Sciatic nerve (tissue), 2 donors: Measurements from ENCODE around the gene LRP5. TPM values are rescaled to one million over a fixed set of nuclear protein-coding genes. Genes with fewer than 3 reads are reported as not detected.
A peak's percentile ranks its signal among the peaks of the same experiment; 100 is the strongest.
"Not testable (repeated sequence)": the region's sequence is repeated elsewhere in the genome, so short reads cannot be mapped to it uniquely, and the experiment has no call there.

ENCODE experiments used
- ATAC-seq: fragments of 200-7000 bp; cut with Tn5 transposase; one replicate; pipeline ENCODE4 v1.9.1; 2020; ENCODE audit warnings: mild to moderate bottlenecking, moderate library complexity
- DNase-seq: peaks from one replicate; pipeline ENCODE4 v3.0.0-alpha.2; 2020; ENCODE audit warnings: low spot score
- intact Hi-C: fragments of 100-400 bp; cut with DNase I; formaldehyde crosslinking; loops from one replicate; pipeline ENCODE4 v1.14.2; 2022
- total RNA-seq: library from RNA; stranded (reverse); fragmentation: NEBNext Ultra II Directional; extraction: Animal tissue kit (Norgen Biotek cat#: 25700); gene quantifications from one replicate; pipeline ENCODE4 v1.2.1, GENCODE V29; 2021
- donor health status: DM: no; HTN: no; CAD: no.
- donor health status: DM: no; HTN: no; CAD: no.

Gene LRP5
- total RNA-seq, 1 donor from 2014 or later, result 55.2 TPM

GRCh38 chr11:68440224-68440623 is 127.8 kb downstream of the LRP5 start:
- no peak for ATAC-seq
- intact Hi-C loops, result no loop called here
- DNase-seq, result no peak

- intact Hi-C loops, result no loop called here
- DNase-seq, result no peak
- ATAC-seq, result no peak
Observed at GRCh38 chr11:68441466-68442230, 129.3 kb downstream of the LRP5 start.

DNA sequence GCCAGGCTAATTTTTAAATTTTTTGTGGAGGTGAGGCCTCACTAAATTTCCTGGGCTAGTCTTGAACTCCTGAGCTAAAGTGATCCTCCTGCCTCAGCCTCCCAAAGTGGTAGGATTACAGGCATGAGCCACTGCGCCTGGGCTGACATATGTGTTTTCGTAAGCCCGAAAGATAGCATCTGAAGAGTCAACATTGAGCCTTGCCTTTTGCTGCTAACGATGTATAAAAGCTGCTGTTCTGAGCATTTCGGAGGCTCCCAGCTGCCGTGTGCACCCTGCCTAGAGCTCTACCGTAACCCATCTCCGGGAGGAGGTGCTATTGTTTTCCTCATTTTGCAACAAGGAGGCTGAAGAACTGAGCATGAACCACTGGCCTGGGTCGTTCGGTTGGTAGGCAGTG is 130.0 kb downstream of the LRP5 start:
- intact Hi-C loops, result no loop called here
- DNase-seq, result no peak
- no peak for ATAC-seq

- intact Hi-C loops, result no loop called here
- DNase-seq (no peak), ATAC-seq (no peak)
Observed at GRCh38 chr11:68444566-68444965, 132.2 kb downstream of the LRP5 start.

DNA sequence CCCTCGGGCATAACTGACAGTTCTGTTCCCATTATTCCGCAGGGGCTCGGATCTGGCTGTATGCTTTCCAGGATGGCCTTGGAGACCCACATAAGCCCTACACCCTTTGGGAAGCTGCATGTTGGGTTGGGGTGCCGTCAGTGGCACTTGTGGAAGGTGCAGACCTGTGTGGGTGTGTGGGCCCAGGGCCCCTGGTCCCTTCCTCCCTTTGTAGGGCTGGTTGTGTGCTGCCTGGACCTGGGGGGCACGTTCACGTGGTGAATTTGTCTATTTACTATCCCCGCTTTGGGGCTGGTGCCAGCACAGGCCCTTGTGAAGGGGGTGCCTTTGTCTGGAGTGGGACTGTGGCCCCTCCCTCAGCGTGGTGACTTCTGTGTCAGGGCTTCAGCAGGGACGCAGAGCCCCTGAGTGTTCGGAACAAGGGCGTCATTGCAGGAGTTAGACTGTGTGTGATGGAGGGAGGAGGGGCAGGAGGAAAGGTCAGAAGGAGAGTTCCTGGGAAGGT is 133.2 kb downstream of the LRP5 start:
- intact Hi-C loops, result loop anchor here (5.0 kb wide), 1 partner anchor 183 kb away; no protein-coding TSS in a partner anchor
- DNase-seq (no peak), ATAC-seq (no peak)

- ATAC-seq (peak; percentile 6), DNase-seq (no peak)
- intact Hi-C loops, result loop anchor here (5.0 kb wide), 1 partner anchor 184 kb away; no protein-coding TSS in a partner anchor
Observed at GRCh38 chr11:68446046-68446725, 133.8 kb downstream of the LRP5 start.

GRCh38 chr11:68447015-68447801 is 134.8 kb downstream of the LRP5 start:
- intact Hi-C loops, result loop anchor here (5.0 kb wide), 1 partner anchor 185 kb away; no protein-coding TSS in a partner anchor
- peak; percentile 93 for ATAC-seq
- peak; percentile 90 for DNase-seq

GRCh38 chr11:68447914-68448313 is 135.5 kb downstream of the LRP5 start:
- ATAC-seq, DNase-seq: not testable (repeated sequence)
- intact Hi-C loops, result loop anchor here (5.0 kb wide), 1 partner anchor 186 kb away; no protein-coding TSS in a partner anchor

DNA sequence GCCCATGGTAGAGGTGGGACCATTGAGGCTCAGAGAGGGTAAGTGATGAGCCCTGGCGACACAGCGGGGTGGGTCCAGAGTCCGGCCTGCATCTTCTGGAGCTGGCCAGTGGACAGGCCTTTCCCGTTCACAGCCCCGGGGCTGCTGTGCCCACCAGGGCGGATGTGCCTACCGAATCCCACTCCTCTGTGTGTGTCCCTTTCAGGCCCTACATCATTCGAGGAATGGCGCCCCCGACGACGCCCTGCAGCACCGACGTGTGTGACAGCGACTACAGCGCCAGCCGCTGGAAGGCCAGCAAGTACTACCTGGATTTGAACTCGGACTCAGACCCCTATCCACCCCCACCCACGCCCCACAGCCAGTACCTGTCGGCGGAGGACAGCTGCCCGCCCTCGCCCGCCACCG is 136.2 kb downstream of the LRP5 start:
- no peak for DNase-seq

GRCh38 chr11:68449951-68450350 is 137.6 kb downstream of the LRP5 start:
- ATAC-seq (no peak), DNase-seq (no peak)
- intact Hi-C loops, result loop anchor here (5.0 kb wide), 1 partner anchor 188 kb away; no protein-coding TSS in a partner anchor

More for the DNA sequence above, 136.2 kb downstream of the LRP5 start:
- ATAC-seq, result no peak
- intact Hi-C loops, result loop anchor here (5.0 kb wide), 1 partner anchor 186 kb away; no protein-coding TSS in a partner anchor

DNA sequence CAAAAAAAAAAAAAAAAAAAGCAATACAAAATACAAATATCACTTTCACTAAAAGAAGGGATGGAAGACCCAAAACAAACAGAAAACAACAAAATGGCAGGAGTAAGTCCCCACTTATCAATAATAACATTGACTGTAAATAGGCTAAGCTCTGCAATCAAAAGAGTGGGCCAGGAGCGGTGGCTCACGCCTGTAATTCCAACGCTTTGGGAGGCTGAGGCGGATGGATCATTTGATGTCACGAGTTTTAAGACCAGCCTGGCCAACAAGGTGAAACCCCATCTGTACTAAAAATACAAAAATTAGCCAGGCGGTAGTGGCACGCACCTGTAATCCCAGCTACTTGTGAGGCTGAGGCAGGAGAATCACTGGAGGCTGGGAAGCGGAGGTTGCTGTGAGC is 138.3 kb downstream of the LRP5 start:
- ATAC-seq (no peak), DNase-seq (no peak)
- intact Hi-C loops, result no loop called here

DNA sequence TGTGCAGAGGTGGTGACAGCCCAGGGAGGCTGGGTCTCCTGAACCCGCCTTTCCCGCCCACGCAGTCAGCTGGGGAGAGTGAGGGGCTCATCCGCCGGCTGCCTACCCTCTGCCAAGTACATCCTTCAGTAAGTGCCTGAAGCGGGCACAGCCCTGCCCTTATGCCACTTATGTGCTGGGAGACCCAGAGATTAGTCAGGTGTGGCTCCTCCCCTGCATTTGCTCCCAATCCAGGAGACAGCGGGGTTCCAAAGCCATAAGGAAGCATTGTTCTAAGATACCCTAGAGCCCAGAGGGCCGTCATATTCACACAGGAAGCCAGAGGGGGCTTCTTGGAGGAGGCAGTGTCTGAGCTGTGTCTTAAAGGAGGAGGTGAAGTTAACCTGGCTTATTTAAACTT is 142.4 kb downstream of the LRP5 start:
- intact Hi-C loops, result no loop called here
- DNase-seq (peak; percentile 57), ATAC-seq (no peak)

DNA sequence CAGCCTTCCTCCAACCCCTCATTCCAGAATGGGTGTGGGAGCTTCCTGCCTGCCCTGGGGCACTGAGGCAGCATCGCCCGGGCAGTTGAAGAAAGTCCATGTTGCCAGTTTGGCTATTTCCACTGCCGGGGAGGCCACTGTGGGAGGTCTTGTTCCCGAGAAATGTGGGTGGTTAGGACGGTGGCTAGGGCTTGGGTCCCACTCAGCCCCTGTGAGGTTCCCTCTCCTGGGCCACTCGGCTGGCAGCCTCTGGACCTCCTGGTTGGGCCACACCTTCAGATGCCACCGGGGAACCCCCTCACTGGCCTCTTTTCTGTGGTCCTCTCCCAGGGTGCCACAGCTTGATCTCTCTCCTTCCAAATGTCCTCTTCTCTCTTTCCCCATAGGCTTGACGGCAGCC is 143.1 kb downstream of the LRP5 start:
- ATAC-seq (no peak), DNase-seq (peak; percentile 41)
- intact Hi-C loops, result no loop called here

- DNase-seq (peak; percentile 36), ATAC-seq (no peak)
- intact Hi-C loops, result no loop called here
Observed at GRCh38 chr11:68457216-68457897, 145.0 kb downstream of the LRP5 start.

DNA sequence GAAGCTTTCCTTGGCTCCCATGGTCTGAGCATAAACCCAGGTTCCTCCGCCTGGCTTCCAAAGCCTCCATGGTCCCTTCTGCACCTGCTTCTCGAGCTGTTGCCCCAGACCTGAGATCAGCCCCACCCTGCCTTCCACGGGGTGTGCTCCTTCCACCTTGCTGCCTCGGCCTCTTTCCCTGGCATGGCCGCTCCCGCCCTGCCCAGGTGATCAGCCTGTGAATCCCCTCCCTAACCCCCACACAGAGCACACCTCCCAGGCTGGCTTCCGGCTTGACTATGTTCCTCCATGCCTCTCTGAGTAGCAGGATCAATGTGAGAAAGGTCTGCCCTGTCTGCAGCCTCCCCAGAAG is 145.5 kb downstream of the LRP5 start:
- DNase-seq (peak; percentile 53), ATAC-seq (no peak)
- intact Hi-C loops, result no loop called here

DNA sequence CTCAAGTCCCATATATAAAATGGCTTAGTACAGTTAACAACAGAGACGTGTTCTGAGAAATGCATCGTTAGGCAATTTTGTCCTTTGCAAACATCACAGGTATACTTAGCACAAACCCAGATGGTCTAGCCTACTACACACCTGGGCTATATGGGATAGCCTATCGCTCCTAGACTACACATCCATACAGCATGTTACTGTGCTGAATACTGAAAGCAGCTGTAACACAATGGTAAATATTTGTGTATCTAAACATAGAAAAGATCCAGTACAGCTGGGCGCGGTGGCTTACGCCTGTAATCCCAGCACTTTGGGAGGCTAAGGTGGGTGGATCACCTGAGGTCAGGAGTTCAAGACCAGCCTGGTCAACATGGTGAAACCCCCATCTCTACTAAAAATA is 145.9 kb downstream of the LRP5 start:
- peak; percentile 32 for DNase-seq
- intact Hi-C loops, ATAC-seq: not testable (repeated sequence)

DNA sequence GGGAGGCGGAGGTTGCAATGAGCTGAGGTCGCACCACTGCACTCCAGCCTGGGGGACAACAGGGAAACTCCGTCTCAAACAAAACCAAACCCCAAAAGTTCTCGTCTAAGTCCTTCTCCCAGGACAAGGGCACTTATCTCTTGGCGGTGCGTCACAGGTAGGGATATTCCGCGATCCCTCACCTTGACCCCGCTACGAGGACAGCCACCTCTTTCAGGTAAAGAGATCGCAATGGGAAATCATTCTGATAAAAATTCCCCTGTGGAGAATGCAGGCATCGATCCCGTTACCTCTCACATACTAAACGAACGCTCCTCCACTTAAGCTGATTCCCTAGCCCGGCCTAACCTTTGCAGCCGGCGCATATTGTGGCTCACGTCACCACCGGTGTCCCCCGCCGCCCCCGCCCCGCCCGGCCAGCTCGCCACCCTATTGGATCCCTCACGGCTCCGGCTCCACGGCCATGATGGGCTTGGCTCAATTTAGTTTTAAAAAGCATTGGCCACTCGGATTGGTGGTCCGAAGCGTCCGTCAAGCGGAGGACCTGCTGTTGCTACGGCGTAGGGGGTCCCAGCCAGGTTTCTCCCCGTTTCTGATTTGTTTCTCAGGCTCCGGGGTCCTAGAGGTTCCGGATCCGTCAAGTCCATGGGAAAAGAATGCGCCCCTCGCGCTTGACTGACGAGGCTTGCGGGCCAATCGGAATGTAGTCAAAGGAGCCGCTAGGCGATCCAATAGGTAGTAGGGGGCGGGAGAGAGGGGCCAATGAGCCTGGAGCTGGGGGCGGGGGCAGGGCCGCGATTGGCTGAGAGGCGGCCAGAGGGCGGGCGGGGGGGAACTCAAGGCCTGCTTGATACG is 147.7 kb downstream of the LRP5 start:
- ATAC-seq (peak; percentile 97), DNase-seq (peak; percentile 97)
- intact Hi-C loops, result no loop called here
